Mesothelial cell of epicardium (in vitro differentiated cells): ENCODE data around the gene GARRE1. TPM values are rescaled to one million over a fixed set of nuclear protein-coding genes. Genes with fewer than 3 reads are reported as not detected.

Experiments used
- DNase-seq, 2 experiments: peaks; one replicate each; pipeline ENCODE4 v3.0.0; 2021; ENCODE audit warnings: low spot score in 2 of 2; ENCODE audit not compliant: unreplicated experiment in 2 of 2
- H3K27ac Mint-ChIP-seq: 2 replicates; pipeline ENCODE4 v1.8.0; 2021; ENCODE audit warnings: mixed read lengths
- H3K27me3 Mint-ChIP-seq: 2 replicates; pipeline ENCODE4 v1.8.0; 2021; ENCODE audit warnings: low read depth, mixed read lengths
- H3K36me3 Mint-ChIP-seq: 2 replicates; pipeline ENCODE4 v1.8.0; 2021; ENCODE audit warnings: mixed read lengths
- H3K4me1 Mint-ChIP-seq: 2 replicates; pipeline ENCODE4 v1.8.0; 2021; ENCODE audit warnings: mixed read lengths
- H3K4me3 Mint-ChIP-seq: 2 replicates; pipeline ENCODE4 v1.8.0; 2021; ENCODE audit warnings: mild to moderate bottlenecking, moderate library complexity, mixed read lengths
- H3K9me3 Mint-ChIP-seq: 2 replicates; pipeline ENCODE4 v1.8.0; 2021; ENCODE audit warnings: mixed read lengths
- total RNA-seq: library from RNA; stranded (reverse); gene quantifications from 3 replicates; pipeline ENCODE4 v1.2.1, GENCODE V29; 2021
- TF ChIP-seq, protein P1 (sequence below): fragments of 200-600 bp; sonication (generic); IDR thresholded peaks from one replicate; pipeline ENCODE4 v1.5.0; 2021; ENCODE audit warnings: antibody characterized with exemption; ENCODE audit not compliant: unreplicated experiment

The GARRE1 gene
- total RNA-seq, 1 donor from 2014 or later: 52.4 TPM

GRCh38 chr19:34265221-34265650 is 10.9 kb downstream of the GARRE1 start:
- DNase-seq: no peak
- H3K4me3 Mint-ChIP-seq: no peak overlapping the region

GRCh38 chr19:34269081-34269480 is 14.7 kb downstream of the GARRE1 start:
- Mint-ChIP-seq H3K9me3 (no peaks in the 10 kb centered on the region), H3K27me3 (no peaks in the 10 kb centered on the region), H3K36me3 (peaks cover 9% of the 10 kb centered on the region), H3K4me3 (no peak overlapping the region), H3K27ac (peak overlapping the region; percentile 75), H3K4me1 (peaks cover 44% of the 10 kb centered on the region)
- TF ChIP-seq, protein P1, sequence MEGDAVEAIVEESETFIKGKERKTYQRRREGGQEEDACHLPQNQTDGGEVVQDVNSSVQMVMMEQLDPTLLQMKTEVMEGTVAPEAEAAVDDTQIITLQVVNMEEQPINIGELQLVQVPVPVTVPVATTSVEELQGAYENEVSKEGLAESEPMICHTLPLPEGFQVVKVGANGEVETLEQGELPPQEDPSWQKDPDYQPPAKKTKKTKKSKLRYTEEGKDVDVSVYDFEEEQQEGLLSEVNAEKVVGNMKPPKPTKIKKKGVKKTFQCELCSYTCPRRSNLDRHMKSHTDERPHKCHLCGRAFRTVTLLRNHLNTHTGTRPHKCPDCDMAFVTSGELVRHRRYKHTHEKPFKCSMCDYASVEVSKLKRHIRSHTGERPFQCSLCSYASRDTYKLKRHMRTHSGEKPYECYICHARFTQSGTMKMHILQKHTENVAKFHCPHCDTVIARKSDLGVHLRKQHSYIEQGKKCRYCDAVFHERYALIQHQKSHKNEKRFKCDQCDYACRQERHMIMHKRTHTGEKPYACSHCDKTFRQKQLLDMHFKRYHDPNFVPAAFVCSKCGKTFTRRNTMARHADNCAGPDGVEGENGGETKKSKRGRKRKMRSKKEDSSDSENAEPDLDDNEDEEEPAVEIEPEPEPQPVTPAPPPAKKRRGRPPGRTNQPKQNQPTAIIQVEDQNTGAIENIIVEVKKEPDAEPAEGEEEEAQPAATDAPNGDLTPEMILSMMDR: no peak
- DNase-seq: no peak

More at GRCh38 chr19:34265221-34265650, 10.9 kb downstream of the GARRE1 start:
- Mint-ChIP-seq H3K4me1 (peaks cover 51% of the 10 kb centered on the region), H3K27ac (peak overlapping the region; percentile 45), H3K36me3 (peaks cover 4% of the 10 kb centered on the region), H3K27me3 (no peaks in the 10 kb centered on the region), H3K9me3 (no peaks in the 10 kb centered on the region)
- TF ChIP-seq, protein P1: no peak

DNA sequence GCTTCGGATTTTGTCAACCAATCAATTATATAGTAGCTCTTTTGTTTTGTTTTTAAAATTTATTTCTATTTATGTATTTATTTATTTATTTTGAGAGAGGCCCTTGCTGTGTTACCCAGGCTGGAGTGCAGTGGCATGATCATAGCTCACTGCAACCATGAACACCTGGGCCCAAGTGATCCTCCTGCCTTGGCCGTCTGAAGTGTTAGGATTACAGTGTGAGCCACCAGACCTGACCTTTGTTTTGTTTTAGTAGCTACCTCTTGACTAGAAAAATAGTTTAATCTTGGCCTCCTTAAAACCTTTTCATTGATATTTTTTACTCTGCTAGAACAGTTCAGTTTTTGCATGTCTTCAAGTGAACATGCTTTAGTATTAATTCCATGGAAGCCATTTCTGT is 15.1 kb downstream of the GARRE1 start:
- Mint-ChIP-seq H3K9me3 (no peaks in the 10 kb centered on the region), H3K4me1 (peaks cover 47% of the 10 kb centered on the region), H3K27ac (peak overlapping the region; percentile 95), H3K4me3 (no peak overlapping the region), H3K27me3 (no peaks in the 10 kb centered on the region), H3K36me3 (peaks cover 9% of the 10 kb centered on the region)
- DNase-seq: no peak
- TF ChIP-seq, protein P1: no peak

DNA sequence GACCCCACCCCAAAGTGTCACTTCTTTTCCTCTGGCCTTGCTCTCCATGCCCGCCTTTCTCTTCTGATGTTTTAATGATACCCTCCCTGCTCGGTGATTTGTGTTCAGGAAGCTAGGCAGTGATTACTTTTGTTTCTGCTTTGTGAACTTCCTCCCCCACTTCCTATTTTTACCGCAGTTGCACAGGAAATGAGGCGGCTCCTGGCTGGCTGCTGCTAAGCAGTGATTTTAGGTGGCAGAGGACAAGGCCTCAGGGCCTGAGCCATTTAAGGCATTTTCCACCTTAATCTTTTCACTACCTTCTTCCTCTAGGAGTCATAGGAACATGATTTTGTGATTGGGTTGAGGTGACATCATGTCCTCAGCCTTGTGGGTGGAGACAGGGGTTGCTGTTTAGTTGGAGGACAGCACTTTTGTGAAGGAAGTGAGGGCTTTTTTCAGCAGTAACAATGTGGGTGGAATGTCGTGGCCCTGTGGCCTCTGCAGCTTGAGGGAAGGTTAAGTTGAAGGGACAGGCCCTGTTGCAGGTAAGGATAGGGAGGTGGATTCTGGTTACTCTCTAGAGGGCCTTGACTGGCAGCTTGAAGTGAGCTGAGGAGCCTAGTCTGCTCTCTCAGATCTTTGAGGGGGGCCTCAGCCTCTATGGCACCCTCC is 15.7 kb downstream of the GARRE1 start:
- TF ChIP-seq, protein P1: no peak
- H3K4me3 Mint-ChIP-seq: no peak overlapping the region
- no peaks in the 10 kb centered on the region for H3K9me3 Mint-ChIP-seq
- peak overlapping the region; percentile 95 for H3K27ac Mint-ChIP-seq
- peaks cover 47% of the 10 kb centered on the region for H3K4me1 Mint-ChIP-seq
- no peaks in the 10 kb centered on the region for H3K27me3 Mint-ChIP-seq
- peaks cover 9% of the 10 kb centered on the region for H3K36me3 Mint-ChIP-seq
- no peak for DNase-seq

GRCh38 chr19:34273121-34273520 is 18.8 kb downstream of the GARRE1 start:
- DNase-seq: no peak
- peaks cover 47% of the 10 kb centered on the region for H3K4me1 Mint-ChIP-seq
- peak overlapping the region; percentile 92 for H3K27ac Mint-ChIP-seq
- no peaks in the 10 kb centered on the region for H3K27me3 Mint-ChIP-seq
- TF ChIP-seq, protein P1: no peak
- no peak overlapping the region for H3K4me3 Mint-ChIP-seq
- peaks cover 12% of the 10 kb centered on the region for H3K36me3 Mint-ChIP-seq
- H3K9me3 Mint-ChIP-seq: peaks cover 3% of the 10 kb centered on the region
